Heart left ventricle (tissue), 16 donors: ENCODE results near the gene CYP21A2. TPM values are rescaled to one million over a fixed set of nuclear protein-coding genes. Genes with fewer than 3 reads are reported as not detected.

Experiments used
- ATAC-seq, 4 donors: fragments of 200-7000 bp; cut with Tn5 transposase; one replicate each; pipeline ENCODE4 v1.9.1; 2020 to 2022; ENCODE audit warnings: moderate library complexity in 4 of 4, mild to moderate bottlenecking in 3 of 4, moderate number of reproducible peaks in 1 of 4
- DNase-seq, 5 donors: peaks; one replicate each; pipeline ENCODE4 v3.0.0-alpha.2; 2020
- H3K27ac ChIP-seq, 12 donors: fragments of 200-600 bp; sonication (generic) in 4 of 12; one replicate each; pipeline versions ENCODE4 v1.5.0 to v1.8.0; 2016 to 2022; ENCODE audit warnings: mild to moderate bottlenecking in 2 of 12
- H3K27me3 ChIP-seq, 9 donors: fragments of 200-600 bp; sonication (generic) in 2 of 9; one replicate each; pipeline versions ENCODE4 v1.5.1 to v1.8.0; 2016 to 2022; ENCODE audit warnings: mild to moderate bottlenecking in 3 of 9
- H3K36me3 ChIP-seq, 9 donors: fragments of 200-600 bp; sonication (generic) in 2 of 9; one replicate each; pipeline versions ENCODE4 v1.5.0 to v1.8.0; 2018 to 2022; ENCODE audit warnings: mild to moderate bottlenecking in 2 of 9
- H3K4me1 ChIP-seq, 12 donors: fragments of 200-600 bp; sonication (generic) in 4 of 12; one replicate each; pipeline versions ENCODE4 v1.5.0 to v1.8.0; 2016 to 2022; ENCODE audit warnings: mild to moderate bottlenecking in 3 of 12
- H3K4me3 ChIP-seq, 12 donors: fragments of 200-600 bp; sonication (generic) in 4 of 12; one replicate each; pipeline versions ENCODE4 v1.5.0 to v1.8.0; 2017 to 2022; ENCODE audit warnings: mild to moderate bottlenecking in 9 of 12, moderate library complexity in 4 of 12
- H3K9me3 ChIP-seq, 12 donors: fragments of 200-600 bp; sonication (generic) in 4 of 12; one replicate each; pipeline versions ENCODE4 v1.5.0 to v1.8.0; 2016 to 2022; ENCODE audit warnings: mild to moderate bottlenecking in 1 of 12
- CTCF ChIP-seq, 12 donors: fragments of 200-600 bp; sonication (generic) in 4 of 12; IDR thresholded peaks; one replicate each; pipeline versions ENCODE4 v1.5.0 to v1.8.0; 2018 to 2022; ENCODE audit warnings: antibody characterized with exemption in 12 of 12, mild to moderate bottlenecking in 5 of 12
- POLR2A ChIP-seq, 2 donors: fragments of 450-650 bp; IDR thresholded peaks; one replicate each; pipeline ENCODE4 v1.6.1; 2017; ENCODE audit warnings: antibody characterized with exemption in 2 of 2, mild to moderate bottlenecking in 2 of 2, moderate library complexity in 2 of 2
- WGBS, 4 donors: extraction: QIAGEN DNeasy Blood & Tissue Kit in 2 of 4; methylation state at CpG; one replicate each; pipeline versions ENCODE4 v1.1.5 to v1.1.7; 2013 to 2018; 5-methylcytosine and 5-hydroxymethylcytosine counted together
- intact Hi-C, 10 donors: fragments of 100-400 bp; cut with DNase I; formaldehyde crosslinking; loops; one replicate each; pipeline versions ENCODE4 v1.11.1 to v1.14.2; 2022
- polyA plus RNA-seq, 2 donors: library from polyadenylated mRNA; stranded (reverse); fragments of 200-250 nt; gene quantifications; one replicate each; pipeline ENCODE4 v1.2.3, GENCODE V29; 2013
- total RNA-seq, 9 donors: library from RNA; depleted of rRNA in 2 of 9; stranded (reverse); fragments of >200 nt in 2 of 9; fragmentation: NEBNext Ultra II Directional in 3 of 9; extraction: Animal tissue kit (Norgen Biotek cat#: 25700) in 3 of 9; gene quantifications; one replicate each; pipeline versions ENCODE4 v1.1.0 to v1.2.4, GENCODE V29; 2016 to 2023
- donor health status: ischemic (EF 13 %, LVEDD 7.1; RV severe dilation, severe dysfunction).
- donor health status: healthy with polysubstance abuse.
- donor health status: DM: no; HTN: yes; CAD: no.
- donor health status: DM: no; HTN: no; CAD: no.
- donor health status: ischemic (EF 25% LVEDD 6.9; RV normal size, moderate dysfunction).
- donor health status: ischemic (EF 25% LVEDD 5.7; RV mildly dilated, moderate dysfunction).
- donor health status: healthy.
- donor health status: DM: yes; HTN: yes; CAD: no.
- donor health status: ischemic (EF 35%, LVEDD 5.7; RV mildly dilated, moderate dysfunction).
- donor health status: nonischemic (EF 11% LVEDD 7.7; RV severe dilation, severe dysfunction).
- donor health status: DM: yes; HTN: yes; CAD: no.
- donor health status: PGD.
- donor health status: ischemic (EF 29% LVEDD 5.4; RV normal size, mild dysfunction).
- donor health status: nonischemic (EF 23%, LVEDD 6.1; RV moderate dilation, normal function).

CYP21A2 gene
- total and polyA plus RNA-seq, 11 donors, result 0.11 to 3.0 (median 0.69) TPM; not detected in 2

GRCh38 chr6:32073613-32074012 lies 35.4 kb downstream of the CYP21A2 start:
- Histone ChIP-seq H3K9me3 (no peaks in the 10 kb centered on the region), H3K4me3 (no peak overlapping the region), H3K27ac (peak overlapping the region in 1 of 12 donors; percentile 10), H3K36me3 (peaks cover 0 to 98% (median 41%) of the 10 kb centered on the region in 9 donors), H3K4me1 (peaks cover 0 to 36% (median 0%) of the 10 kb centered on the region in 12 donors), H3K27me3 (no peaks in the 10 kb centered on the region)
- ATAC-seq, result no peak
- no peak for DNase-seq
- TF ChIP-seq CTCF (IDR thresholded peaks at IDR 0.05), result no peak
- TF ChIP-seq POLR2A (IDR thresholded peaks at IDR 0.05), result no peak
- intact Hi-C loops, result no loop called here
- WGBS, 4 donors, result 91 to 97% (median 93%) methylated on average over 10 of the region's 10 CpGs

GRCh38 chr6:32074996-32075532 lies 36.8 kb downstream of the CYP21A2 start:
- peak in 1 of 5 donors; percentile 6 for DNase-seq
- 75 to 84% (median 77%) methylated on average over 8 of the region's 8 CpGs for WGBS, 4 donors

GRCh38 chr6:32075781-32076180 lies 37.6 kb downstream of the CYP21A2 start:
- DNase-seq (no peak), ATAC-seq (no peak)
- peaks cover 0 to 95% (median 45%) of the 10 kb centered on the region in 9 donors for H3K36me3 ChIP-seq
- intact Hi-C loops, result no loop called here
- no peaks in the 10 kb centered on the region for H3K9me3 ChIP-seq
- H3K4me3 ChIP-seq, result no peak overlapping the region
- H3K27me3 ChIP-seq, result no peaks in the 10 kb centered on the region
- TF ChIP-seq POLR2A (IDR thresholded peaks at IDR 0.05) (no peak), CTCF (IDR thresholded peaks at IDR 0.05) (no peak)
- WGBS, 4 donors, result 76 to 83% (median 79%) methylated on average over 3 of the region's 3 CpGs
- H3K27ac ChIP-seq, result peak overlapping the region in 2 of 12 donors; percentile 37 to 66
- peaks cover 0 to 35% (median 0%) of the 10 kb centered on the region in 12 donors for H3K4me1 ChIP-seq

More at GRCh38 chr6:32074996-32075532, 36.8 kb downstream of the CYP21A2 start:
- H3K4me1 ChIP-seq, result peaks cover 0 to 36% (median 0%) of the 10 kb centered on the region in 12 donors
- H3K4me3 ChIP-seq, result no peak overlapping the region
- no peaks in the 10 kb centered on the region for H3K9me3 ChIP-seq
- no peak for TF ChIP-seq CTCF (IDR thresholded peaks at IDR 0.05)
- TF ChIP-seq POLR2A (IDR thresholded peaks at IDR 0.05), result no peak
- intact Hi-C loops, result no loop called here
- H3K27ac ChIP-seq, result peak overlapping the region in 1 of 12 donors; percentile 66
- H3K36me3 ChIP-seq, result peaks cover 0 to 95% (median 44%) of the 10 kb centered on the region in 9 donors
- no peak for ATAC-seq
- no peaks in the 10 kb centered on the region for H3K27me3 ChIP-seq

GRCh38 chr6:32076321-32076809 lies 38.1 kb downstream of the CYP21A2 start:
- ATAC-seq, result peak in 2 of 4 donors; percentile 28 to 51
- H3K36me3 ChIP-seq, result peaks cover 0 to 97% (median 46%) of the 10 kb centered on the region in 9 donors
- WGBS, 4 donors, result 53 to 64% (median 60%) methylated on average over 12 of the region's 12 CpGs

More at GRCh38 chr6:32076321-32076809, 38.1 kb downstream of the CYP21A2 start:
- Histone ChIP-seq H3K27ac (peak overlapping the region in 6 of 12 donors; percentile 12 to 66 (median 43)), H3K4me1 (peaks cover 0 to 35% (median 2%) of the 10 kb centered on the region in 12 donors), H3K4me3 (no peak overlapping the region), H3K27me3 (no peaks in the 10 kb centered on the region), H3K9me3 (no peaks in the 10 kb centered on the region)
- TF ChIP-seq POLR2A (IDR thresholded peaks at IDR 0.05) (no peak), CTCF (IDR thresholded peaks at IDR 0.05) (no peak)
- peak in 1 of 5 donors; percentile 66 for DNase-seq
- intact Hi-C loops, result no loop called here
